Measurements from ENCODE around the gene TCF12.

DNA sequence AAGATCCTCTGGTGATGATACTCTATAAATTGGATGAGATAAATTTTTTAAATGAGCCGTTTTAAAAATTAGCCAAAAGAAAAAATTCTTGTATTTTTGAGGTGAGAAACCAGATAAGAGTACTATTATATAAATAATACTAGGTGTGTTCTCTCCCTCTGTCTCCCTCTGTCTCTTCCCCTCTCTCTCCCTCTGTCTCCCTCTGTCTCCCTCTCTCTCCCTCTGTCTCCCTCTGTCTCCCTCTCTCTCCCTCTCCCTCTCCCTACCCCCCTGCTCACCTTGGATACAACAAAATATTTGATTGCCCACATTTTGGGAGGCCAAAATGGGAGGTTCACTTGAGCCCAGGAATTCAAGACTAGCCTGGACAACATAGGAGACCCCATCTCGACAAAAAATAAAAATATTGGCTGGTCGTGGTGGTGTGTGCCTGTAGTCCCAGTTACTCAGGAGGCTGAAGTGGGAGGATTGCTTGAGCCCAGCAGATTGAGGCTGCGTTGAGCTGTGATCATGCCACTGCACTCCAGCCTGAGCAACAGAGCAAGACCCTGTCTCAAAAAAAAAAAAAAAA is 168.5 kb downstream of the TCF12 start:
- no peak for TF ChIP-seq TAF1 (IDR thresholded peaks at IDR 0.05; ENCODE audit: low read depth)
- no peak for TF ChIP-seq CEBPB (IDR thresholded peaks at IDR 0.05)
- TF ChIP-seq TEAD4 (IDR thresholded peaks at IDR 0.05), result no peak
- TF ChIP-seq YY1 (IDR thresholded peaks at IDR 0.05; ENCODE audit: low read depth), result no peak
- TF ChIP-seq, protein P1, sequence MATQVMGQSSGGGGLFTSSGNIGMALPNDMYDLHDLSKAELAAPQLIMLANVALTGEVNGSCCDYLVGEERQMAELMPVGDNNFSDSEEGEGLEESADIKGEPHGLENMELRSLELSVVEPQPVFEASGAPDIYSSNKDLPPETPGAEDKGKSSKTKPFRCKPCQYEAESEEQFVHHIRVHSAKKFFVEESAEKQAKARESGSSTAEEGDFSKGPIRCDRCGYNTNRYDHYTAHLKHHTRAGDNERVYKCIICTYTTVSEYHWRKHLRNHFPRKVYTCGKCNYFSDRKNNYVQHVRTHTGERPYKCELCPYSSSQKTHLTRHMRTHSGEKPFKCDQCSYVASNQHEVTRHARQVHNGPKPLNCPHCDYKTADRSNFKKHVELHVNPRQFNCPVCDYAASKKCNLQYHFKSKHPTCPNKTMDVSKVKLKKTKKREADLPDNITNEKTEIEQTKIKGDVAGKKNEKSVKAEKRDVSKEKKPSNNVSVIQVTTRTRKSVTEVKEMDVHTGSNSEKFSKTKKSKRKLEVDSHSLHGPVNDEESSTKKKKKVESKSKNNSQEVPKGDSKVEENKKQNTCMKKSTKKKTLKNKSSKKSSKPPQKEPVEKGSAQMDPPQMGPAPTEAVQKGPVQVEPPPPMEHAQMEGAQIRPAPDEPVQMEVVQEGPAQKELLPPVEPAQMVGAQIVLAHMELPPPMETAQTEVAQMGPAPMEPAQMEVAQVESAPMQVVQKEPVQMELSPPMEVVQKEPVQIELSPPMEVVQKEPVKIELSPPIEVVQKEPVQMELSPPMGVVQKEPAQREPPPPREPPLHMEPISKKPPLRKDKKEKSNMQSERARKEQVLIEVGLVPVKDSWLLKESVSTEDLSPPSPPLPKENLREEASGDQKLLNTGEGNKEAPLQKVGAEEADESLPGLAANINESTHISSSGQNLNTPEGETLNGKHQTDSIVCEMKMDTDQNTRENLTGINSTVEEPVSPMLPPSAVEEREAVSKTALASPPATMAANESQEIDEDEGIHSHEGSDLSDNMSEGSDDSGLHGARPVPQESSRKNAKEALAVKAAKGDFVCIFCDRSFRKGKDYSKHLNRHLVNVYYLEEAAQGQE (IDR thresholded peaks at IDR 0.05; ENCODE audit: low read depth), result no peak
- TF ChIP-seq EP300 (IDR thresholded peaks at IDR 0.05; ENCODE audit: borderline replicate concordance), result no peak
- no peak for TF ChIP-seq RAD21 (IDR thresholded peaks at IDR 0.05; ENCODE audit: low read depth)
- TF ChIP-seq CREB1 (IDR thresholded peaks at IDR 0.05; ENCODE audit: low read depth), result no peak
- TF ChIP-seq NFIC (IDR thresholded peaks at IDR 0.05), result no peak
- no peak for TF ChIP-seq FOXM1 (IDR thresholded peaks at IDR 0.05; ENCODE audit: borderline replicate concordance, low read depth)
- TF ChIP-seq, protein P2, sequence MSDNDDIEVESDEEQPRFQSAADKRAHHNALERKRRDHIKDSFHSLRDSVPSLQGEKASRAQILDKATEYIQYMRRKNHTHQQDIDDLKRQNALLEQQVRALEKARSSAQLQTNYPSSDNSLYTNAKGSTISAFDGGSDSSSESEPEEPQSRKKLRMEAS (IDR thresholded peaks at IDR 0.05), result no peak
